Upper lobe of right lung (tissue), 1 donor: ENCODE data around the gene CD79A. TPM values are rescaled to one million over a fixed set of nuclear protein-coding genes. Genes with fewer than 3 reads are reported as not detected.
"Not testable (repeated sequence)": the region's sequence is repeated elsewhere in the genome, so short reads cannot be mapped to it uniquely, and the experiment has no call there.

Experiments used
- ATAC-seq: fragments of 200-7000 bp; cut with Tn5 transposase; one replicate; pipeline ENCODE4 v1.9.1; 2020; ENCODE audit warnings: mild to moderate bottlenecking, moderate library complexity
- DNase-seq: peaks from one replicate; pipeline ENCODE4 v3.0.0-alpha.2; 2020
- H3K27ac ChIP-seq: fragments of 200-600 bp; one replicate; pipeline ENCODE4 v1.8.0; 2022
- H3K27me3 ChIP-seq: fragments of 200-600 bp; one replicate; pipeline ENCODE4 v1.8.0; 2022; ENCODE audit warnings: mild to moderate bottlenecking
- H3K36me3 ChIP-seq: fragments of 200-600 bp; one replicate; pipeline ENCODE4 v1.8.0; 2022
- H3K4me1 ChIP-seq: fragments of 200-600 bp; one replicate; pipeline ENCODE4 v1.8.0; 2022
- H3K4me3 ChIP-seq: fragments of 200-600 bp; one replicate; pipeline ENCODE4 v1.8.0; 2022; ENCODE audit warnings: mild to moderate bottlenecking
- H3K9me3 ChIP-seq: fragments of 200-600 bp; one replicate; pipeline ENCODE4 v1.8.0; 2022
- intact Hi-C: fragments of 100-400 bp; cut with DNase I; formaldehyde crosslinking; loops from one replicate; pipeline ENCODE4 v1.11.0; 2022
- total RNA-seq: library from RNA; stranded (reverse); fragmentation: NEBNext Ultra II Directional; extraction: Animal tissue kit (Norgen Biotek cat#: 25700); gene quantifications from one replicate; pipeline ENCODE4 v1.2.1, GENCODE V29; 2021
- TF ChIP-seq, protein P1 (sequence below): fragments of 200-600 bp; IDR thresholded peaks from one replicate; pipeline ENCODE4 v1.8.0; 2022; ENCODE audit warnings: antibody characterized with exemption
- donor health status: DM: no; HTN: yes; CAD: no; lungs with severe emphysema.

Gene CD79A
- total RNA-seq, 1 donor from 2014 or later, result 1.4 TPM

DNA sequence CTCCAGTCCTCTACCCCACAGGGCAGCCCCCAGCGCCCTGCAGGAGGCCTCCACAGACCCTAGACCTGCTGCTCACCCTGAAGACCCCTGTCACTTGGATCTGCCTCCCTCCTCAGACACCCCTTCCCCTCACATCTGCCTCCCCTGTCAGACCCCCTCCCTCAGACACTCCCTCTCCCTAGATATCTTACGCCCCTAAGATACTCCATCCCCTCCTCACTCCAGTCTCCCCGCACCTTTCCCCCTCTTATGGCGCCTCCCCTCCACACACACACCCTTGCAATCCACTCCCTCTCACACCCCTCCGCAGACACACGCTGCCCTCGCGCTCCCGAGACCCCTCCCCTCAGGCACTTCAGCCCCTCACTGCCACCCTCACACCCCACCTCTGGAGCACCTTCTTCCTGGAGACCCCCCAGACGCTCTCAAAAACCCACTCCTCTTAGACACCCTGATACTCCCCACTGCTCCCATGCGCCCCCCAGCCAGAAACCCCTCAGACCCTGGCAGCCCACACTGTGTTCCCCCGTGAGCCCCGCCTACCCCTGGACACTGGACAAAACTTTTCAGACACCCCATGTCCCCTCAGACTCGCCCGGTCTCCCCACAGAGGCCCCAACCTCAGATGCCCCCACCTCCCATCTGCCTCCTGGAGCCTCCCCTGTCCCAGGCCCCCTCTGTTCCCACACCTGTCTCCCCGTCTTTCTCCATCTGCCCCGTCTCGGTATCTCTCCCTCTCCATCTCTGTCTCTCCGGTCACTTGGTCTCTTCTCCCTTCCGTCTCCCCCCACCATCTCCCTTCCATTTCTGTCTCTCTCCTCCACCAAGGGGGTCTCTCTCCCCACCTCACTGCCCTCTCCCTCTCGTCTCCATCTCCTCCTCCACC lies 36.7 kb downstream of the CD79A start:
- Histone ChIP-seq H3K36me3 (no peaks in the 10 kb centered on the region), H3K27ac (no peak overlapping the region), H3K4me3 (no peak overlapping the region), H3K4me1 (no peaks in the 10 kb centered on the region), H3K27me3 (peaks cover 42% of the 10 kb centered on the region), H3K9me3 (no peaks in the 10 kb centered on the region)
- DNase-seq (no peak), ATAC-seq (peak; percentile 0)
- intact Hi-C loops, result no loop called here
- TF ChIP-seq, protein P1, sequence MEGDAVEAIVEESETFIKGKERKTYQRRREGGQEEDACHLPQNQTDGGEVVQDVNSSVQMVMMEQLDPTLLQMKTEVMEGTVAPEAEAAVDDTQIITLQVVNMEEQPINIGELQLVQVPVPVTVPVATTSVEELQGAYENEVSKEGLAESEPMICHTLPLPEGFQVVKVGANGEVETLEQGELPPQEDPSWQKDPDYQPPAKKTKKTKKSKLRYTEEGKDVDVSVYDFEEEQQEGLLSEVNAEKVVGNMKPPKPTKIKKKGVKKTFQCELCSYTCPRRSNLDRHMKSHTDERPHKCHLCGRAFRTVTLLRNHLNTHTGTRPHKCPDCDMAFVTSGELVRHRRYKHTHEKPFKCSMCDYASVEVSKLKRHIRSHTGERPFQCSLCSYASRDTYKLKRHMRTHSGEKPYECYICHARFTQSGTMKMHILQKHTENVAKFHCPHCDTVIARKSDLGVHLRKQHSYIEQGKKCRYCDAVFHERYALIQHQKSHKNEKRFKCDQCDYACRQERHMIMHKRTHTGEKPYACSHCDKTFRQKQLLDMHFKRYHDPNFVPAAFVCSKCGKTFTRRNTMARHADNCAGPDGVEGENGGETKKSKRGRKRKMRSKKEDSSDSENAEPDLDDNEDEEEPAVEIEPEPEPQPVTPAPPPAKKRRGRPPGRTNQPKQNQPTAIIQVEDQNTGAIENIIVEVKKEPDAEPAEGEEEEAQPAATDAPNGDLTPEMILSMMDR, result no peak

DNA sequence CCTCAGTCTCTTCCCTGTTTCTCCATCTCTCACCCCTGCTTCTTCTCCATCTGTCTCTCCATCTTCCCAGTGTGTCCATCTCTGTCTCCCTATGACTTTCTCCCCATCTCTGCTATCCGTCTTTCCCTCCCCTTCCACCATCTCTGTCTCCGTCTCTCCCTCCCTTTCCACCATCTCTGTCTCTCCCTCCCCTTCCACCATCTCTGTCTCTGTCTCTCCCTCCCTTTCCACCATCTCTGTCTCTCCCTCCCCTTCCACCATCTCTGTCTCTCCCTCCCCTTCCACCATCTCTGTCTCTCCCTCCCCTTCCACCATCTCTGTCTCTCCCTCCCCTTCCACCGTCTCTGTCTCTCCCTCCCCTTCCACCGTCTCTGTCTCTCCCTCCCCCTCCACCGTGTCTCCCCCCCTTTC lies 37.4 kb downstream of the CD79A start:
- ATAC-seq, H3K36me3 ChIP-seq, DNase-seq, H3K9me3 ChIP-seq, intact Hi-C loops, H3K4me1 ChIP-seq, H3K4me3 ChIP-seq, H3K27ac ChIP-seq: not testable (repeated sequence)
- H3K27me3 ChIP-seq, result peaks cover 46% of the 10 kb centered on the region

DNA sequence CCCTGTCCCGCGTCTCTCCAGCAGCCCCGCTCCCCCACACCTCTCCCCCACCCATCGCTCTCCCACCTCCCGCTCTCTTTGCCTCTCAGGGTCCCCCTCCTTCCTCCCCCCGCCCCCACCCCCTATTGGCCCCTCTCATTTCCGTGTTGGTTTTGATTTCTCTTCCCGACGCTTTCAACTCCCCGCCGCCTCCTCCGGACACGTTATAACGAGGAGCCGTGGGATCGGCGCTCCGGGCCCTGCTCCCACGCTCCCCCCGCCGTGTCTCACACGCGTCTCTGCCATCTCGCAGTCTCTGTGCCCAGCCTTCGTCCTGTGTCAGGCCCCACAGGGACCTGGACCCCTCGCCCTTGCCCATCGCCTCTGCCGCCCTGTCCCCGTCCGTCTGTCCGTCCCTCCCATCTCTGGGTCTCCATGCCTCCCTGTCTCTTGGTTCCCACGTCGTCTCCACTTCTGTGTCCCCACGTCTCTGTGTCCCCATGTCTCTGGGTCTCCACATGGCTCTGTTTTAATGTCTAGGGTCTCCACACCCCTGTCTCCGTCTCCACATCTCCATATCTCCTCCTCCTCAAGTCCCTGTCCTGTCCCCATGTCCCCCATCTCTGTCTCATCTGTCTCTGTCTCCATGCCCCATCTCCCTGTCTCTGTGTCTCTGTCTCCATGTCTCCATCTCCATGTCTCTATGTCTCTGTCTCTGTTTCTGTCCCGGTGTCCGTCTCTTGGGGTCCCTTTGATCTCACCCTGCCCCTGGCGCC lies 38.1 kb downstream of the CD79A start:
- Histone ChIP-seq H3K4me1 (no peaks in the 10 kb centered on the region), H3K27me3 (peaks cover 46% of the 10 kb centered on the region), H3K9me3 (no peaks in the 10 kb centered on the region), H3K4me3 (no peak overlapping the region), H3K36me3 (no peaks in the 10 kb centered on the region), H3K27ac (no peak overlapping the region)
- TF ChIP-seq, protein P1, result no peak
- intact Hi-C loops, result no loop called here
- ATAC-seq (no peak), DNase-seq (no peak)

DNA sequence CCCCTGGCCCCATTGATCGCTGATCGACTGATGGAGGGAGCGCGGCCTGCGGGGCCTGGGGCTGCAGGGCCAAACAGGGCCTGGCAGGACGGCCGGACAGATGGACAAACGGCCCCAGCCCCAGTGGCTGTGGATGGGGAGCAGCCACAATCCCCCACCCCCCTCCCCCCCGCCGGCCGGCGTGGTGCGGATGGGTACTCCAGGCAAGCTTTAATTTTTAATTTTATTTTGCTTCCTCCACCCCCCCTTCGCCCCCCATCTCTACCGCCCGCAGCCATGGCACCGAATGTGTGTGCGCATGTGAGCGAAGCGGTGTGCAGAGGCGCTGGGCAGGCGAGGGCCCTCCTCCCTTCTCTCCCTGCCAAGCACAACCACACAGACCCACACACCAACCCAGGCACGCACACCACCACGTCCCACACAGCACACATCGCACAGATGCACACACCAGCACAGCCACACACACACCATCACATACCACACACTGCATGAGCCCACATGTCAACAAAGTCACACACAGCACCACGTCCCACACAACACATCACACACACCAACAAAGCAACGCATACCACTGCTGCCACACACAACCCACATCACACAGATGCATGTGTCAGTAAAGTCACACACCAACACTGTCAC lies 38.8 kb downstream of the CD79A start:
- H3K9me3 ChIP-seq, result no peaks in the 10 kb centered on the region
- intact Hi-C loops, result no loop called here
- H3K4me1 ChIP-seq, result no peaks in the 10 kb centered on the region
- DNase-seq (no peak), ATAC-seq (no peak)
- H3K27me3 ChIP-seq, result peaks cover 53% of the 10 kb centered on the region
- no peaks in the 10 kb centered on the region for H3K36me3 ChIP-seq
- TF ChIP-seq, protein P1, result no peak
- no peak overlapping the region for H3K4me3 ChIP-seq
- H3K27ac ChIP-seq, result no peak overlapping the region

DNA sequence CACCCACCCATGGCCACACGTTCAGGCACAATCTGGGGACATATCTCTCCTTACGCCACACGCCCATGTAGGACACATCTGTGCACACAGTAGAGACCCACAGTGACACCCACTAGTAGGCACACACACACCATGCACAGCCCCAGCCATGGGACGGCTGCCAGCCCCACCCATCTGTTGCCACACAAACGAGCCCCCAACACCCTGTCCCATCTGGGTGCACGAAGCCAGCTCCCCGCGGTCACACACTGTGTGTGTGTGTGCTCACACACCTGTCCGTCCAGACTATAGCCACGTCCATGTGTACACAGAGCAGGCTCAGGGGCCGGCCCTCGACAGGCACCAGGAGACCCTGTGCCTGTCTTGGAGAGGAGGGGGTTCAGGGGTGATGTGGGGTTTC lies 40.6 kb downstream of the CD79A start:
- intact Hi-C loops, result no loop called here
- no peak overlapping the region for H3K4me3 ChIP-seq
- ATAC-seq (no peak), DNase-seq (no peak)
- peaks cover 62% of the 10 kb centered on the region for H3K27me3 ChIP-seq
- no peak overlapping the region for H3K27ac ChIP-seq
- no peaks in the 10 kb centered on the region for H3K9me3 ChIP-seq
- H3K4me1 ChIP-seq, result no peaks in the 10 kb centered on the region
- TF ChIP-seq, protein P1, result no peak
- no peaks in the 10 kb centered on the region for H3K36me3 ChIP-seq

GRCh38 chr19:41918095-41918494 lies 41.0 kb downstream of the CD79A start:
- TF ChIP-seq, protein P1, result no peak
- no peak overlapping the region for H3K27ac ChIP-seq
- H3K4me1 ChIP-seq, result no peaks in the 10 kb centered on the region
- DNase-seq (no peak), ATAC-seq (no peak)
- no peaks in the 10 kb centered on the region for H3K36me3 ChIP-seq
- intact Hi-C loops, result no loop called here
- no peaks in the 10 kb centered on the region for H3K9me3 ChIP-seq
- H3K27me3 ChIP-seq, result peaks cover 63% of the 10 kb centered on the region
- H3K4me3 ChIP-seq, result no peak overlapping the region
